Liver (tissue), 9 donors: Measurements from ENCODE around the gene RAF1. TPM values are rescaled to one million over a fixed set of nuclear protein-coding genes. Genes with fewer than 3 reads are reported as not detected.

Source experiments
- DNase-seq: peaks from one replicate; pipeline ENCODE4 v3.0.0-alpha.2; 2017; ENCODE audit warnings: low spot score
- H3K27ac ChIP-seq, 2 donors: one replicate each; pipeline ENCODE4 v1.7.0; 2013; ENCODE audit warnings: inconsistent platforms in 2 of 2, low read length in 2 of 2, control low read depth in 1 of 2, low read depth in 1 of 2, mild to moderate bottlenecking in 1 of 2
- H3K27me3 ChIP-seq, 4 donors: one replicate each; pipeline versions ENCODE4 v1.6.1 to v1.7.0; 2013; ENCODE audit warnings: low read length in 3 of 4, inconsistent platforms in 1 of 4, mild to moderate bottlenecking in 1 of 4, moderate library complexity in 1 of 4; ENCODE audit not compliant: control insufficient read depth in 4 of 4, insufficient read depth in 4 of 4
- H3K36me3 ChIP-seq, 4 donors: one replicate each; pipeline versions ENCODE4 v1.6.1 to v1.7.0; 2013; ENCODE audit warnings: low read length in 3 of 4, mild to moderate bottlenecking in 3 of 4, low read depth in 1 of 4, moderate library complexity in 1 of 4; ENCODE audit not compliant: control insufficient read depth in 4 of 4, insufficient read depth in 3 of 4
- H3K4me1 ChIP-seq, 4 donors: one replicate each; pipeline versions ENCODE4 v1.6.1 to v1.7.0; 2013; ENCODE audit warnings: low read length in 3 of 4, mild to moderate bottlenecking in 3 of 4, moderate library complexity in 1 of 4; ENCODE audit not compliant: control insufficient read depth in 4 of 4, insufficient read depth in 4 of 4
- H3K4me3 ChIP-seq, 3 donors: one replicate each; pipeline versions ENCODE4 v1.6.1 to v1.7.0; 2013; ENCODE audit warnings: low read length in 3 of 3, control low read depth in 1 of 3, low read depth in 1 of 3, mild to moderate bottlenecking in 1 of 3
- H3K9ac ChIP-seq, 2 donors: one replicate each; pipeline ENCODE4 v1.7.0; 2013; ENCODE audit warnings: low read length in 2 of 2, mild to moderate bottlenecking in 2 of 2, moderate library complexity in 2 of 2, control low read depth in 1 of 2, low read depth in 1 of 2
- H3K9me3 ChIP-seq, 4 donors: one replicate each; pipeline versions ENCODE4 v1.6.1 to v1.7.0; 2013; ENCODE audit warnings: low read length in 3 of 4; ENCODE audit not compliant: control insufficient read depth in 4 of 4
- EGR1 ChIP-seq, 2 donors: IDR thresholded peaks; 2 replicates each; pipeline ENCODE4 v1.6.1; 2016 to 2018; ENCODE audit warnings: antibody characterized with exemption in 2 of 2, low read depth in 2 of 2
- FOXA1 ChIP-seq: IDR thresholded peaks from 2 replicates; pipeline ENCODE4 v1.6.1; 2016; ENCODE audit warnings: antibody characterized with exemption
- FOXA2 ChIP-seq: IDR thresholded peaks from 2 replicates; pipeline ENCODE4 v1.6.1; 2016; ENCODE audit warnings: antibody characterized with exemption
- GABPA ChIP-seq, 2 donors: IDR thresholded peaks in 1 of 2; conservative IDR thresholded peaks in 1 of 2; 2 replicates each; pipeline ENCODE4 v1.6.1; 2016; ENCODE audit warnings: antibody characterized with exemption in 2 of 2, mild to moderate bottlenecking in 1 of 2, moderate library complexity in 1 of 2
- HNF4A ChIP-seq, 2 donors: conservative IDR thresholded peaks; 2 replicates each; pipeline ENCODE4 v1.6.1; 2016; ENCODE audit warnings: antibody characterized with exemption in 2 of 2, mild to moderate bottlenecking in 2 of 2
- JUND ChIP-seq, 2 donors: IDR thresholded peaks; 2 replicates each; pipeline ENCODE4 v1.6.1; 2016; ENCODE audit warnings: antibody characterized with exemption in 2 of 2
- NR2F2 ChIP-seq: IDR thresholded peaks from 2 replicates; pipeline ENCODE4 v1.6.1; 2016; ENCODE audit warnings: antibody characterized with exemption
- RAD21 ChIP-seq, 2 donors: IDR thresholded peaks; 2 replicates each; pipeline ENCODE4 v1.6.1; 2016; ENCODE audit warnings: antibody characterized with exemption in 2 of 2, mild to moderate bottlenecking in 2 of 2
- RXRA ChIP-seq, 2 donors: IDR thresholded peaks; 2 replicates each; pipeline ENCODE4 v1.6.1; 2017 to 2018; ENCODE audit warnings: antibody characterized with exemption in 2 of 2, mild to moderate bottlenecking in 1 of 2
- SP1 ChIP-seq: IDR thresholded peaks from 2 replicates; pipeline ENCODE4 v1.6.1; 2018; ENCODE audit warnings: antibody characterized with exemption, mild to moderate bottlenecking
- TAF1 ChIP-seq: conservative IDR thresholded peaks from 2 replicates; pipeline ENCODE4 v1.6.1; 2016; ENCODE audit warnings: antibody characterized with exemption, mild to moderate bottlenecking
- YY1 ChIP-seq: IDR thresholded peaks from 2 replicates; pipeline ENCODE4 v1.6.1; 2016; ENCODE audit warnings: antibody characterized with exemption, mild to moderate bottlenecking
- WGBS: extraction: QIAGEN DNeasy Blood & Tissue Kit; methylation state at CpG from one replicate; pipeline ENCODE4 v1.1.7; 2013; 5-methylcytosine and 5-hydroxymethylcytosine counted together
- polyA plus RNA-seq, 2 donors: library from polyadenylated mRNA; stranded (reverse) in 1 of 2; unstranded in 1 of 2; fragments of 200-250 nt in 1 of 2; fragments of >200 nt in 1 of 2; fragmentation: Nextera tagmentation in 1 of 2; extraction: Ambion mirVana in 1 of 2; gene quantifications; one replicate each; pipeline versions ENCODE4 v1.2.1 to v1.2.3, GENCODE V29; 2013 to 2015
- total RNA-seq, 2 donors: library from RNA; depleted of rRNA; stranded (reverse); fragments of >200 nt; gene quantifications; one replicate each; pipeline ENCODE4 v1.2.3, GENCODE V29; 2014
- TF ChIP-seq, protein P1 (sequence below): fragments of 150-350 bp; IDR thresholded peaks from 2 replicates; pipeline ENCODE4 v1.5.1; 2017; ENCODE audit warnings: improper control_type of control experiment, low read depth, low read length; ENCODE audit not compliant: missing input control
- TF ChIP-seq, protein P2 (sequence below): IDR thresholded peaks from 2 replicates; pipeline ENCODE4 v1.6.1; 2016; ENCODE audit warnings: antibody characterized with exemption, mild to moderate bottlenecking
- TF ChIP-seq, protein P3 (sequence below): IDR thresholded peaks from 2 replicates; pipeline ENCODE4 v1.6.1; 2016; ENCODE audit warnings: antibody characterized with exemption
- donor health status: healthy.
- donor health status: healthy.
- donor health status: healthy.
- donor health status: healthy.
- donor health status: healthy.

Gene RAF1
- total and polyA plus RNA-seq, 4 donors, result 44.3 to 92.3 (median 63.2) TPM

DNA sequence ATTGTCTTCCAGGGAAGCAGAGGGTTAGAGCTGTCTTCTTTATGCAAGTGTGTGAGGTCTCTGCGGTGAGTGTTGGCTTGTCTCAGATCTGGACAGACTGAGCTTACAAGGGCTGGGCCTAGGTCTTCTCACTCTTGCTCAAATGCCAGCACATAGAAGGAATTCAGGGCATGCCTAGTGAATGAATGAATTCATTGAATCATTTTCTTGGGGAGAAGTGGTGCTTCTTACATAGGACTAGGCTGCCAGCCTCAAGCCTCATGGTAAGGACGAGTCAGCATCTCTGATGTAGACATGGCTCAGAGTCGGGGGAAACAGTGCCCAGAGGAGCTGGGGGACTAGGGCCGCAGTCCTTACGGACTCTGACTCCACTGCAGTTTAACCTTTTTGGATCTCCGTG lies 89.8 kb downstream of the RAF1 start:
- TF ChIP-seq TAF1, result no peak
- no peak for TF ChIP-seq FOXA2
- TF ChIP-seq, protein P1, sequence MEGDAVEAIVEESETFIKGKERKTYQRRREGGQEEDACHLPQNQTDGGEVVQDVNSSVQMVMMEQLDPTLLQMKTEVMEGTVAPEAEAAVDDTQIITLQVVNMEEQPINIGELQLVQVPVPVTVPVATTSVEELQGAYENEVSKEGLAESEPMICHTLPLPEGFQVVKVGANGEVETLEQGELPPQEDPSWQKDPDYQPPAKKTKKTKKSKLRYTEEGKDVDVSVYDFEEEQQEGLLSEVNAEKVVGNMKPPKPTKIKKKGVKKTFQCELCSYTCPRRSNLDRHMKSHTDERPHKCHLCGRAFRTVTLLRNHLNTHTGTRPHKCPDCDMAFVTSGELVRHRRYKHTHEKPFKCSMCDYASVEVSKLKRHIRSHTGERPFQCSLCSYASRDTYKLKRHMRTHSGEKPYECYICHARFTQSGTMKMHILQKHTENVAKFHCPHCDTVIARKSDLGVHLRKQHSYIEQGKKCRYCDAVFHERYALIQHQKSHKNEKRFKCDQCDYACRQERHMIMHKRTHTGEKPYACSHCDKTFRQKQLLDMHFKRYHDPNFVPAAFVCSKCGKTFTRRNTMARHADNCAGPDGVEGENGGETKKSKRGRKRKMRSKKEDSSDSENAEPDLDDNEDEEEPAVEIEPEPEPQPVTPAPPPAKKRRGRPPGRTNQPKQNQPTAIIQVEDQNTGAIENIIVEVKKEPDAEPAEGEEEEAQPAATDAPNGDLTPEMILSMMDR, result no peak
- 96% methylated on average over 6 of the region's 6 CpGs for WGBS

DNA sequence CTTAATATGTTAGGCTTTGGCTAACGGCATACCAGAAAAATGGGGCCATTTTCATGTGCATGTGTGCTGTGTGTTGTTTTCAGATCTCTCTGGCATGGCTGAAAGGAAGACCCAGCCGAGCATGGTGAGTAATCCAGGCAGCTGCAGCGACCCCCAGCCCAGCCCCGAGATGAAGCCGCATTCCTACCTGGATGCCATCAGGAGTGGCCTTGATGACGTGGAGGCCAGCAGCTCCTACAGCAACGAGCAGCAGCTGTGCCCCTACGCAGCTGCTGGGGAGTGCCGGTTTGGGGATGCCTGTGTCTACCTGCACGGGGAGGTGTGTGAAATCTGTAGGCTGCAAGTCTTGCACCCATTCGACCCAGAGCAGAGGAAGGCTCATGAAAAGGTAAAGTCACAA lies 91.9 kb downstream of the RAF1 start:
- Histone ChIP-seq H3K4me3 (no peak overlapping the region), H3K4me1 (no peaks in the 10 kb centered on the region), H3K9me3 (no peaks in the 10 kb centered on the region), H3K27me3 (no peaks in the 10 kb centered on the region), H3K27ac (no peak overlapping the region), H3K9ac (no peak overlapping the region), H3K36me3 (peaks cover 12 to 64% (median 56%) of the 10 kb centered on the region in 4 donors)
- no peak for TF ChIP-seq FOXA2
- TF ChIP-seq SP1, result no peak
- no peak for TF ChIP-seq YY1
- TF ChIP-seq RAD21 (IDR thresholded peaks at IDR 0.05), result no peak
- TF ChIP-seq EGR1 (IDR thresholded peaks at IDR 0.05; ENCODE audit: low read depth in 2 of 2), result no peak
- no peak for TF ChIP-seq RXRA (IDR thresholded peaks at IDR 0.05)
- no peak for TF ChIP-seq NR2F2
- TF ChIP-seq TAF1, result no peak
- no peak for TF ChIP-seq GABPA (IDR thresholded peaks at IDR 0.05 in 1 of 2, conservative IDR thresholded peaks at IDR 0.05 in 1 of 2)
- TF ChIP-seq, protein P2, sequence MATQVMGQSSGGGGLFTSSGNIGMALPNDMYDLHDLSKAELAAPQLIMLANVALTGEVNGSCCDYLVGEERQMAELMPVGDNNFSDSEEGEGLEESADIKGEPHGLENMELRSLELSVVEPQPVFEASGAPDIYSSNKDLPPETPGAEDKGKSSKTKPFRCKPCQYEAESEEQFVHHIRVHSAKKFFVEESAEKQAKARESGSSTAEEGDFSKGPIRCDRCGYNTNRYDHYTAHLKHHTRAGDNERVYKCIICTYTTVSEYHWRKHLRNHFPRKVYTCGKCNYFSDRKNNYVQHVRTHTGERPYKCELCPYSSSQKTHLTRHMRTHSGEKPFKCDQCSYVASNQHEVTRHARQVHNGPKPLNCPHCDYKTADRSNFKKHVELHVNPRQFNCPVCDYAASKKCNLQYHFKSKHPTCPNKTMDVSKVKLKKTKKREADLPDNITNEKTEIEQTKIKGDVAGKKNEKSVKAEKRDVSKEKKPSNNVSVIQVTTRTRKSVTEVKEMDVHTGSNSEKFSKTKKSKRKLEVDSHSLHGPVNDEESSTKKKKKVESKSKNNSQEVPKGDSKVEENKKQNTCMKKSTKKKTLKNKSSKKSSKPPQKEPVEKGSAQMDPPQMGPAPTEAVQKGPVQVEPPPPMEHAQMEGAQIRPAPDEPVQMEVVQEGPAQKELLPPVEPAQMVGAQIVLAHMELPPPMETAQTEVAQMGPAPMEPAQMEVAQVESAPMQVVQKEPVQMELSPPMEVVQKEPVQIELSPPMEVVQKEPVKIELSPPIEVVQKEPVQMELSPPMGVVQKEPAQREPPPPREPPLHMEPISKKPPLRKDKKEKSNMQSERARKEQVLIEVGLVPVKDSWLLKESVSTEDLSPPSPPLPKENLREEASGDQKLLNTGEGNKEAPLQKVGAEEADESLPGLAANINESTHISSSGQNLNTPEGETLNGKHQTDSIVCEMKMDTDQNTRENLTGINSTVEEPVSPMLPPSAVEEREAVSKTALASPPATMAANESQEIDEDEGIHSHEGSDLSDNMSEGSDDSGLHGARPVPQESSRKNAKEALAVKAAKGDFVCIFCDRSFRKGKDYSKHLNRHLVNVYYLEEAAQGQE, result no peak
- TF ChIP-seq HNF4A (conservative IDR thresholded peaks at IDR 0.05), result no peak
- TF ChIP-seq, protein P3, sequence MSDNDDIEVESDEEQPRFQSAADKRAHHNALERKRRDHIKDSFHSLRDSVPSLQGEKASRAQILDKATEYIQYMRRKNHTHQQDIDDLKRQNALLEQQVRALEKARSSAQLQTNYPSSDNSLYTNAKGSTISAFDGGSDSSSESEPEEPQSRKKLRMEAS, result no peak
- TF ChIP-seq JUND (IDR thresholded peaks at IDR 0.05), result no peak
- TF ChIP-seq FOXA1, result no peak
- TF ChIP-seq, protein P1, result no peak
- 96% methylated on average over 11 of the region's 11 CpGs for WGBS
- no peak for DNase-seq

More for the DNA sequence above, 89.8 kb downstream of the RAF1 start:
- H3K27me3 ChIP-seq, result no peaks in the 10 kb centered on the region
- no peaks in the 10 kb centered on the region for H3K4me1 ChIP-seq
- no peaks in the 10 kb centered on the region for H3K9me3 ChIP-seq
- DNase-seq, result no peak
- no peak overlapping the region for H3K27ac ChIP-seq
- no peak overlapping the region for H3K4me3 ChIP-seq
- peaks cover 14 to 72% (median 59%) of the 10 kb centered on the region in 4 donors for H3K36me3 ChIP-seq
- H3K9ac ChIP-seq, result no peak overlapping the region
